Esophagus squamous epithelium (tissue), 4 donors: ENCODE data around the gene LYPD4.

Experiments used
- POLR2A ChIP-seq, 4 donors: fragments of 450-650 bp; IDR thresholded peaks; one replicate each; pipeline ENCODE4 v1.6.1; 2017; ENCODE audit warnings: antibody characterized with exemption in 4 of 4, mild to moderate bottlenecking in 4 of 4, moderate library complexity in 3 of 4
- TF ChIP-seq, protein P1 (sequence below), 6 experiments: fragments of 450-650 bp in 4 of 6; fragments of 200-600 bp in 2 of 6; sonication (generic) in 2 of 6; IDR thresholded peaks; one replicate each; pipeline ENCODE4 v1.5.1; 2016 to 2019; ENCODE audit warnings: antibody characterized with exemption in 6 of 6, mild to moderate bottlenecking in 4 of 6, moderate library complexity in 4 of 6

DNA sequence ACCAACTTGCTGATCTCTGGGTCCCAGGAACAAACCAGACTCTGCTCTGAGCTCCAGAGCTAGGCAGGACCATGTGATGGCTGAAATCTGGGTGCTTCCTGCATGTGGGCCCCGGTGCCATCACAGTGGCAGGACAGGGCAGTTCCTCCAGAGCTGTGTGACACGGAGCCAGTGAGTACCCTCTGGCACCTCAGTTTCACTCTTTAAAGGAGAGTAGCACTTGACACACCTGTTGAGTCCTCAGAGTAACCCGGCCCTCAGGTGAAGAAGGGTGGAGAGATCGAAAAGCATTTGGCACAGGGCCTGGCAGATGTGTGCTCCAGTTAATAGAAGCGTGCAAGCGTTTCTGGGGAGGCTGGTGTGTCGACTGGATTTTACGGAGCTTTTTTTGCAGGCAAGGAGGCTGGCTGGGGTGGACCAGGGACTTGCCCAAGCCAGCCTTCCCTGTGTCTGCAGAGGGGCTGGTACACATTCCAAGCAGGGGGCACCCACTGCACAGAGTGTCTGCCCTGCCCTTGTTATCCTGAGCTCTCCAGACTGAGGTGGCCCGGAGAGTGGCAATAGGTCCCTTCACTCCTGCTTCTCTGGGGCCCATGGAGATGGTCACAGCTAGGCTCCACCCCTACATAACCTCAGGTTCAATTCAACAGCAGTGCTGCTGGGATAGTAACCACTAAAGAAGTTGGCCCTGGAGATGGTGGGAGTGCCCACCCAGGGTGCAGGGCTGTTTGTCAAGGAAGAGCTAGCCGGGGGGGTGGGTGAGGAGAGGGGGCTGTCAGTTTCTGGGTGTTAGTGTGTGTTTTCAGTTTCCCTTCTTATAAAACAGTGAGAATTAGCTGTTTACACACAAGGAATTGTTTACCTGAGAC, 23.9 kb upstream of the LYPD4 start:
- TF ChIP-seq POLR2A (IDR thresholded peaks at IDR 0.05), result no peak
- TF ChIP-seq, protein P1, sequence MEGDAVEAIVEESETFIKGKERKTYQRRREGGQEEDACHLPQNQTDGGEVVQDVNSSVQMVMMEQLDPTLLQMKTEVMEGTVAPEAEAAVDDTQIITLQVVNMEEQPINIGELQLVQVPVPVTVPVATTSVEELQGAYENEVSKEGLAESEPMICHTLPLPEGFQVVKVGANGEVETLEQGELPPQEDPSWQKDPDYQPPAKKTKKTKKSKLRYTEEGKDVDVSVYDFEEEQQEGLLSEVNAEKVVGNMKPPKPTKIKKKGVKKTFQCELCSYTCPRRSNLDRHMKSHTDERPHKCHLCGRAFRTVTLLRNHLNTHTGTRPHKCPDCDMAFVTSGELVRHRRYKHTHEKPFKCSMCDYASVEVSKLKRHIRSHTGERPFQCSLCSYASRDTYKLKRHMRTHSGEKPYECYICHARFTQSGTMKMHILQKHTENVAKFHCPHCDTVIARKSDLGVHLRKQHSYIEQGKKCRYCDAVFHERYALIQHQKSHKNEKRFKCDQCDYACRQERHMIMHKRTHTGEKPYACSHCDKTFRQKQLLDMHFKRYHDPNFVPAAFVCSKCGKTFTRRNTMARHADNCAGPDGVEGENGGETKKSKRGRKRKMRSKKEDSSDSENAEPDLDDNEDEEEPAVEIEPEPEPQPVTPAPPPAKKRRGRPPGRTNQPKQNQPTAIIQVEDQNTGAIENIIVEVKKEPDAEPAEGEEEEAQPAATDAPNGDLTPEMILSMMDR (IDR thresholded peaks at IDR 0.05), result no peak
